Transverse colon (tissue), 4 donors: ENCODE results near the gene ZFPM1. TPM values are rescaled to one million over a fixed set of nuclear protein-coding genes. Genes with fewer than 3 reads are reported as not detected.

Source experiments
- DNase-seq: peaks from one replicate; pipeline ENCODE4 v3.0.0-alpha.2; 2019
- H3K27ac ChIP-seq, 4 donors: fragments of 200-600 bp; sonication (generic); 2 replicates each; pipeline ENCODE4 v1.5.1; 2016 to 2018; ENCODE audit warnings: inconsistent platforms in 4 of 4
- H3K27me3 ChIP-seq: fragments of 200-600 bp; sonication (generic); 2 replicates; pipeline ENCODE4 v1.5.1; 2017; ENCODE audit warnings: inconsistent platforms
- H3K36me3 ChIP-seq, 4 donors: fragments of 200-600 bp; sonication (generic); 2 replicates each; pipeline ENCODE4 v1.5.1; 2017 to 2019; ENCODE audit warnings: inconsistent platforms in 4 of 4
- H3K4me1 ChIP-seq, 4 donors: fragments of 200-600 bp; sonication (generic); 2 replicates each; pipeline ENCODE4 v1.5.1; 2017 to 2020; ENCODE audit warnings: inconsistent platforms in 4 of 4
- H3K4me3 ChIP-seq, 4 donors: fragments of 200-600 bp; sonication (generic); 1 replicate in 1 of 4; 2 replicates in 3 of 4; pipeline versions ENCODE4 v1.5.1 to v1.6.1; 2017 to 2019; ENCODE audit warnings: inconsistent platforms in 4 of 4
- H3K9me3 ChIP-seq, 2 donors: fragments of 200-600 bp; sonication (generic); 2 replicates each; pipeline ENCODE4 v1.5.1; 2017 to 2019; ENCODE audit warnings: inconsistent platforms in 2 of 2
- CTCF ChIP-seq, 5 experiments: fragments of 200-600 bp in 3 of 5; fragments of 450-650 bp in 2 of 5; sonication (generic) in 3 of 5; IDR thresholded peaks; 1 replicate in 2 of 5; 2 replicates in 3 of 5; pipeline ENCODE4 v1.5.1; 2016 to 2017; ENCODE audit warnings: antibody characterized with exemption in 5 of 5, inconsistent platforms in 3 of 5, mild to moderate bottlenecking in 2 of 5, moderate library complexity in 1 of 5
- EP300 ChIP-seq: sonication (generic); formaldehyde crosslinking; IDR thresholded peaks from one replicate; pipeline ENCODE4 v1.6.1; 2017; ENCODE audit warnings: antibody characterized with exemption, low read depth
- POLR2A ChIP-seq: fragments of 450-650 bp; IDR thresholded peaks from one replicate; pipeline ENCODE4 v1.6.1; 2016; ENCODE audit warnings: antibody characterized with exemption, mild to moderate bottlenecking, moderate library complexity
- POLR2AphosphoS5 ChIP-seq, 3 donors: sonication (generic); formaldehyde crosslinking; IDR thresholded peaks; one replicate each; pipeline ENCODE4 v1.6.1; 2016; ENCODE audit warnings: antibody characterized with exemption in 3 of 3
- WGBS, 2 donors: methylation state at CpG; one replicate each; pipeline ENCODE4 v1.1.5; 2018; ENCODE audit warnings: low coverage in 1 of 2; 5-methylcytosine and 5-hydroxymethylcytosine counted together
- in situ Hi-C, 4 donors: fragments of 200-750 bp; cut with MboI; loops; one replicate each; pipeline versions ENCODE4 v1.15.0 to v1.15.1; 2017; ENCODE audit warnings: low sequenced_read_pairs in 3 of 4, low pct_ligation_motif_present in 1 of 4, low pct_unique_long_range_greater_than_20kb in 1 of 4
- intact Hi-C: fragments of 100-400 bp; cut with DNase I; formaldehyde crosslinking; loops from one replicate; pipeline ENCODE4 v1.15.1; 2023; ENCODE audit warnings: low total_unique reads
- total RNA-seq, 4 donors: library from RNA; depleted of rRNA; stranded (reverse); fragments of >200 nt; gene quantifications; one replicate each; pipeline ENCODE4 v1.1.0, GENCODE V29; 2016

Gene ZFPM1
- total RNA-seq, 4 donors from 2014 or later, result 1.2 to 4.6 (median 3.1) TPM

- peak overlapping the region; percentile 31 to 82 (median 44) for H3K27ac ChIP-seq
- H3K36me3 ChIP-seq, result no peaks in the 10 kb centered on the region
- TF ChIP-seq POLR2AphosphoS5 (IDR thresholded peaks at IDR 0.05) (peak in 2 of 3 donors; percentile 18 to 39), POLR2A (no peak)
- H3K4me3 ChIP-seq, result no peak overlapping the region
- in situ Hi-C loops, result no loop called here
- WGBS, 2 donors, result 40 to 69% methylated on average over 7 to 44 of the region's 54 CpGs
- H3K27me3 ChIP-seq, result no peaks in the 10 kb centered on the region
- intact Hi-C loops, result no loop called here
- H3K9me3 ChIP-seq, result no peaks in the 10 kb centered on the region
- peaks cover 13 to 31% (median 29%) of the 10 kb centered on the region in 4 donors for H3K4me1 ChIP-seq
- DNase-seq, result peak; percentile 92
Observed at GRCh38 chr16:88487920-88488851, 35.1 kb downstream of the ZFPM1 start.

- Histone ChIP-seq H3K9me3 (no peaks in the 10 kb centered on the region), H3K27ac (peak overlapping the region in 1 of 4 donors; percentile 82), H3K36me3 (no peaks in the 10 kb centered on the region), H3K4me1 (peaks cover 13 to 31% (median 29%) of the 10 kb centered on the region in 4 donors), H3K4me3 (no peak overlapping the region), H3K27me3 (no peaks in the 10 kb centered on the region)
- DNase-seq, result peak; percentile 52
- intact Hi-C loops (no loop called here), in situ Hi-C loops (no loop called here)
- 56% methylated on average over 17 of the region's 24 CpGs; no CpG with 5 or more reads in 1 of the 2 donors for WGBS, 2 donors
- TF ChIP-seq EP300 (no peak), POLR2AphosphoS5 (IDR thresholded peaks at IDR 0.05) (no peak), POLR2A (no peak), CTCF (IDR thresholded peaks at IDR 0.05) (no peak)
Observed at GRCh38 chr16:88489163-88489741, 36.2 kb downstream of the ZFPM1 start.

GRCh38 chr16:88491001-88491559 lies 38.0 kb downstream of the ZFPM1 start:
- no peak for DNase-seq
- 94% methylated on average over 24 of the region's 26 CpGs; no CpG with 5 or more reads in 1 of the 2 donors for WGBS, 2 donors
- no peak overlapping the region for H3K4me3 ChIP-seq
- H3K4me1 ChIP-seq, result peaks cover 13 to 25% (median 21%) of the 10 kb centered on the region in 4 donors
- H3K36me3 ChIP-seq, result no peaks in the 10 kb centered on the region
- intact Hi-C loops (no loop called here), in situ Hi-C loops (no loop called here)
- no peaks in the 10 kb centered on the region for H3K9me3 ChIP-seq
- H3K27me3 ChIP-seq, result no peaks in the 10 kb centered on the region
- no peak overlapping the region for H3K27ac ChIP-seq
- TF ChIP-seq POLR2AphosphoS5 (IDR thresholded peaks at IDR 0.05) (no peak), CTCF (IDR thresholded peaks at IDR 0.05) (no peak), POLR2A (no peak), EP300 (no peak)

GRCh38 chr16:88491560-88492310 lies 38.7 kb downstream of the ZFPM1 start:
- in situ Hi-C loops (no loop called here), intact Hi-C loops (no loop called here)
- no peak overlapping the region for H3K27ac ChIP-seq
- H3K27me3 ChIP-seq, result no peaks in the 10 kb centered on the region
- TF ChIP-seq EP300 (no peak), POLR2A (no peak), POLR2AphosphoS5 (IDR thresholded peaks at IDR 0.05) (no peak), CTCF (IDR thresholded peaks at IDR 0.05) (no peak)
- peaks cover 13 to 25% (median 21%) of the 10 kb centered on the region in 4 donors for H3K4me1 ChIP-seq
- H3K36me3 ChIP-seq, result no peaks in the 10 kb centered on the region
- no peak for DNase-seq
- no peak overlapping the region for H3K4me3 ChIP-seq
- 90 to 94% methylated on average over 3 to 27 of the region's 28 CpGs for WGBS, 2 donors
- H3K9me3 ChIP-seq, result no peaks in the 10 kb centered on the region
